GM19099 (cell line): ENCODE measurements around the gene RELN.

Experiments used
- POLR2A ChIP-seq: IDR thresholded peaks from 3 replicates; pipeline ENCODE4 v1.6.1; 2011; ENCODE audit warnings: low read depth; ENCODE audit not compliant: insufficient read length; ENCODE audit errors: extremely low read depth

The RELN gene

GRCh38 chr7:103560136-103560535 lies 429.3 kb downstream of the RELN start:
- no peak for TF ChIP-seq POLR2A

DNA sequence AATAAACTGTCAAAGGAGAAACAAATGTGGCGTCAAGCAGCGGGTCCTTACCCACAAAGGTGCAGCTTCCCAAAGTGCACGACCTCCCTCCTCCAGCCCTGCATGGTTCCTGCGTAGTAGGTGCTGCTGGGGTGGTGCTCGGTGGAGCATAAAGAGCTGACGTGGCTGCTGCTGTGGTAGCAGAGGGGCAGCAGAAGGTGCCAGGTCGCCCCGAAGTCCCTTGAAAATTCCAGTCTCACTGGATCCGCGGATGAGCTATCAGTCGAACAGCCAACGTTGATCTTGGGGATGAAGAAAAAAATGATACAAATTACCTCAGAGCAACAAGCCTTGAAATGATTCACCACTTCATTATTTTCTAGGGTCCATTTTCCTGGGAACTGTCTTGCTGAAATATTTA lies 438.4 kb downstream of the RELN start:
- TF ChIP-seq POLR2A: no peak

GRCh38 chr7:103549786-103550185 lies 439.7 kb downstream of the RELN start:
- no peak for TF ChIP-seq POLR2A

DNA sequence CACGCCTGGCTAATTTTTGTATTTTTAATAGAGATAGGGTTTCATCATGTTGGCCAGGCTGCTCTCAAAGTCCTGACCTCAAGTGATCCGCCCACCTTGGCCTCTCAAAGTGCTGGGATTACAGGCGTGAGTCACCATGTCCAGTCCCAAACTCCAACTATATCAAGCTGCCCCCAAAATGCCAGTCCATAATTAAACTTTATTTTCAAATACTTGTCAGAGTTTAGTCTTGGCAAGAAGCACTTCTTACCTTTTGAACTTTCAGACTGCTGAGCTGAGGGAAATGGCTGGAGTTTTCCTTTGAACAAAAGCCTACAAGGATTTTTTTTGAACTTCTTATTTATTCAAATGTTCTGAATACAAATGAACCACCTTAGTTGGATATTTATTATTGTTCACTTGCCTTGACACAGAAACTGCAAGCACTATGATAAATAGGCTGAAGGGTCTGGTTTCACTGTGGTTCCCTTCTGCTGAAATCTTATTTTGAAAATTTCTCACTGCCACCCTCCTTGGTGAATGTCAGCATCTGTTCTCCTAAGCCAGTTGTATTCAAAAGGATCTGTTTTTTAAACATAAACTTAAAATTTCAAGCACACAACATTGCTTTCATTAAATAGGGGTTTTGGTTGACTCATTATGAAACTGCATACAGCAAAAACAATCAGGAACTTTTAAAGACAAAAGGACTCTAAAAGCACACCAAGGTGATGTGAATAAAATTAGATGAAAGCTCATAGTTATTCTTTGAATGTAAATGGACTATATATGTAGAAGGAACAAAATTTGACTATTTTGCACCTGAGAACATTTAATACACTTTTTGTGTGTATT lies 441.8 kb downstream of the RELN start:
- TF ChIP-seq POLR2A: no peak

GRCh38 chr7:103542470-103542869 lies 447.0 kb downstream of the RELN start:
- TF ChIP-seq POLR2A: no peak

GRCh38 chr7:103541947-103542346 lies 447.5 kb downstream of the RELN start:
- no peak for TF ChIP-seq POLR2A

DNA sequence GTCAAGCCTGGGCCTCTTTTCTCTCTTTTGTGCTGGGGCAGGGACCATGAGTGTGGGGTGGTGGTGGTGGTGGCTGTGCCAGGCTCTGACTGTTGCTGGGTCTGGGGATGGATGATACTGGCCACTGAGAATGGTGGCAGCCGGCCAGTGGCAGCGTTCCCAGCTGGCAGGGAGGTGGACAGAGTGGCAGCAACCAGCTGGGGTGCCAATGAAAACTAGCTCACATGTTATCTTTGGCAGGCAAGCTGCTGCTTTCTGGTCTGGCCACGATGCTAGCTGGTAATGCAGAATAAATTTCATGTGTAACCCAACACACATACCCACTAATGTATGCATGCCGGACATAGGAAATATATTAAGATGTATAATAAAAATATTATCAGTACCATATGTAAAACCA lies 448.4 kb downstream of the RELN start:
- TF ChIP-seq POLR2A: no peak

DNA sequence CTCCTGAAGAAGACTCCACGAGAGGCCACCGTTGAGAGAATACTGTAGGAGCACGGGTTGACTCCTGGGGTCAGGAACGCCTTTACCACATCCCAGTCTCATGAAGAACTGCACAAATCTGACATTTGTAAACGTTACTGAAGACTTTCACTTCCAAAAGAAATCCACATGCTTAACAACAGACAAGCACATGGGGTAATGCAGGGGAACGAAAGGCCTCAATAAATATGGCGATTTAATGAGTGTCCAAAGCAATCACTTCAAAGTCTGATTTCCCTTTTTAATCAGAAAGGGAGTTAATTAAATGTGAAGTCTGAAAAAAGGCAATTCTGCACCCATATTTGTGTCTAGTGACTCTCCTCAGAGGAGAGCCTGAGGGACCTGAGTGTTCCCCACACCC lies 449.1 kb downstream of the RELN start:
- TF ChIP-seq POLR2A: no peak

- no peak for TF ChIP-seq POLR2A
These were observed 449.6 kb downstream of the RELN start for GRCh38 chr7:103539875-103540274.

- no peak for TF ChIP-seq POLR2A
These were observed 450.3 kb downstream of the RELN start for GRCh38 chr7:103538964-103539709.

- TF ChIP-seq POLR2A: no peak
These were observed 455.7 kb downstream of the RELN start for GRCh38 chr7:103533761-103534160.

GRCh38 chr7:103532955-103533354 lies 456.5 kb downstream of the RELN start:
- no peak for TF ChIP-seq POLR2A

GRCh38 chr7:103528152-103528551 lies 461.3 kb downstream of the RELN start:
- no peak for TF ChIP-seq POLR2A

- no peak for TF ChIP-seq POLR2A
These were observed 463.5 kb downstream of the RELN start for GRCh38 chr7:103525937-103526336.

GRCh38 chr7:103524042-103524907 lies 465.2 kb downstream of the RELN start:
- no peak for TF ChIP-seq POLR2A
